Adipocyte (in vitro differentiated cells): ENCODE measurements around the gene BCL11B.
"Not testable (repeated sequence)": the region's sequence is repeated elsewhere in the genome, so short reads cannot be mapped to it uniquely, and the experiment has no call there.

Experiments
- DNase-seq: peaks from one replicate; pipeline ENCODE4 v3.0.0-alpha.2; 2015; ENCODE audit warnings: low read depth
- H3K27me3 ChIP-seq: replicated peaks from 2 replicates; pipeline ENCODE4 v1.7.0; 2013; ENCODE audit warnings: mild to moderate bottlenecking, low read length, moderate library complexity; ENCODE audit not compliant: control insufficient read depth, insufficient read depth
- H3K36me3 ChIP-seq: 2 replicates; pipeline ENCODE4 v1.7.0; 2013; ENCODE audit warnings: low read length, mild to moderate bottlenecking, moderate library complexity; ENCODE audit not compliant: control insufficient read depth, insufficient read depth, severe bottlenecking
- H3K4me1 ChIP-seq: 2 replicates; pipeline ENCODE4 v1.7.0; 2013; ENCODE audit warnings: mild to moderate bottlenecking, low read length, moderate library complexity; ENCODE audit not compliant: control insufficient read depth, insufficient read depth
- H3K4me3 ChIP-seq: 2 replicates; pipeline ENCODE4 v1.7.0; 2013; ENCODE audit warnings: mild to moderate bottlenecking, low read length, moderate library complexity
- H3K9ac ChIP-seq: 2 replicates; pipeline ENCODE4 v1.7.0; 2013; ENCODE audit warnings: mild to moderate bottlenecking, low read length, moderate library complexity
- H3K9me3 ChIP-seq: 2 replicates; pipeline ENCODE4 v1.7.0; 2013; ENCODE audit warnings: mild to moderate bottlenecking, low read length, moderate library complexity; ENCODE audit not compliant: control insufficient read depth

BCL11B gene

GRCh38 chr14:99231850-99232713 lies 39.9 kb downstream of the BCL11B start:
- H3K4me3 ChIP-seq = no peak overlapping the region
- DNase-seq = no peak

GRCh38 chr14:99231161-99231849 lies 40.7 kb downstream of the BCL11B start:
- Histone ChIP-seq H3K9me3 (peaks cover 40% of the 10 kb centered on the region), H3K4me3 (no peak overlapping the region), H3K4me1 (no peaks in the 10 kb centered on the region), H3K27me3 (peaks cover 2% of the 10 kb centered on the region), H3K9ac (no peak overlapping the region), H3K36me3 (no peaks in the 10 kb centered on the region)
- DNase-seq = no peak

More at GRCh38 chr14:99231850-99232713, 39.9 kb downstream of the BCL11B start:
- H3K27me3 ChIP-seq = no peaks in the 10 kb centered on the region
- H3K9me3 ChIP-seq = peaks cover 48% of the 10 kb centered on the region
- no peaks in the 10 kb centered on the region for H3K4me1 ChIP-seq
- H3K9ac ChIP-seq = no peak overlapping the region
- no peaks in the 10 kb centered on the region for H3K36me3 ChIP-seq

GRCh38 chr14:99230208-99231151 lies 41.5 kb downstream of the BCL11B start:
- H3K27me3 ChIP-seq = peaks cover 10% of the 10 kb centered on the region
- no peak overlapping the region for H3K4me3 ChIP-seq
- no peak for DNase-seq

GRCh38 chr14:99229654-99230207 lies 42.3 kb downstream of the BCL11B start:
- Histone ChIP-seq H3K27me3 (peaks cover 10% of the 10 kb centered on the region), H3K4me3 (no peak overlapping the region)
- DNase-seq = no peak

More at GRCh38 chr14:99230208-99231151, 41.5 kb downstream of the BCL11B start:
- Histone ChIP-seq H3K36me3 (no peaks in the 10 kb centered on the region), H3K9ac (no peak overlapping the region), H3K9me3 (peaks cover 32% of the 10 kb centered on the region), H3K4me1 (no peaks in the 10 kb centered on the region)

GRCh38 chr14:99228760-99229159 lies 43.2 kb downstream of the BCL11B start:
- not testable (repeated sequence) for H3K4me3 ChIP-seq

More at GRCh38 chr14:99229654-99230207, 42.3 kb downstream of the BCL11B start:
- Histone ChIP-seq H3K36me3 (no peaks in the 10 kb centered on the region), H3K4me1 (no peaks in the 10 kb centered on the region), H3K9me3 (peaks cover 25% of the 10 kb centered on the region), H3K9ac (no peak overlapping the region)

GRCh38 chr14:99226687-99227086 lies 45.3 kb downstream of the BCL11B start:
- DNase-seq = no peak
- Histone ChIP-seq H3K4me1 (no peaks in the 10 kb centered on the region), H3K4me3 (no peak overlapping the region), H3K27me3 (peaks cover 10% of the 10 kb centered on the region), H3K9ac (no peak overlapping the region), H3K9me3 (no peaks in the 10 kb centered on the region), H3K36me3 (no peaks in the 10 kb centered on the region)

More at GRCh38 chr14:99228760-99229159, 43.2 kb downstream of the BCL11B start:
- H3K27me3 ChIP-seq = peaks cover 10% of the 10 kb centered on the region
- not testable (repeated sequence) for DNase-seq, H3K4me1 ChIP-seq, H3K36me3 ChIP-seq, H3K9ac ChIP-seq
- peaks cover 15% of the 10 kb centered on the region for H3K9me3 ChIP-seq

- no peak overlapping the region for H3K4me3 ChIP-seq
- peaks cover 10% of the 10 kb centered on the region for H3K27me3 ChIP-seq
- H3K4me1 ChIP-seq = no peaks in the 10 kb centered on the region
- H3K9me3 ChIP-seq = no peaks in the 10 kb centered on the region
- no peaks in the 10 kb centered on the region for H3K36me3 ChIP-seq
- no peak for DNase-seq
- H3K9ac ChIP-seq = no peak overlapping the region
These were observed 46.4 kb downstream of the BCL11B start for GRCh38 chr14:99225436-99226203.

GRCh38 chr14:99224948-99225347 lies 47.0 kb downstream of the BCL11B start:
- Histone ChIP-seq H3K9ac (no peak overlapping the region), H3K9me3 (no peaks in the 10 kb centered on the region), H3K36me3 (no peaks in the 10 kb centered on the region)

GRCh38 chr14:99224116-99224910 lies 47.7 kb downstream of the BCL11B start:
- no peak for DNase-seq
- Histone ChIP-seq H3K4me3 (no peak overlapping the region), H3K9ac (no peak overlapping the region)

More at GRCh38 chr14:99224948-99225347, 47.0 kb downstream of the BCL11B start:
- Histone ChIP-seq H3K4me3 (no peak overlapping the region), H3K4me1 (no peaks in the 10 kb centered on the region), H3K27me3 (peaks cover 10% of the 10 kb centered on the region)
- DNase-seq = no peak

More at GRCh38 chr14:99224116-99224910, 47.7 kb downstream of the BCL11B start:
- no peaks in the 10 kb centered on the region for H3K9me3 ChIP-seq
- H3K4me1 ChIP-seq = no peaks in the 10 kb centered on the region
- H3K27me3 ChIP-seq = peaks cover 10% of the 10 kb centered on the region
- H3K36me3 ChIP-seq = no peaks in the 10 kb centered on the region
